HEK293 (cell line): ENCODE results near the gene HLA-DOB.

Experiments
- CTCF ChIA-PET: fragments of 350-600 bp; formaldehyde crosslinking; extraction: SDS; loops from one replicate; lab custom pipeline; 2021; ENCODE audit warnings: antibody characterized with exemption; lab: Yijun Ruan, JAX
- POLR2A ChIA-PET: fragments of 300-600 bp; formaldehyde crosslinking; extraction: SDS; loops from one replicate; lab custom pipeline; 2020; ENCODE audit warnings: antibody characterized with exemption, inconsistent platforms; lab: Yijun Ruan, JAX
- H3K27ac ChIP-seq: fragments of 200-500 bp; sonication (Bioruptor generic); 2 replicates; pipeline ENCODE4 v1.5.1; 2014; ENCODE audit warnings: low read depth, low read length, control low read depth, inconsistent platforms; ENCODE audit errors: extremely low read depth
- H3K36me3 ChIP-seq, 2 experiments: fragments of 200-500 bp in 1 of 2; sonication (Bioruptor generic) in 1 of 2; 1 replicate in 1 of 2; 2 replicates in 1 of 2; pipeline ENCODE4 v1.5.1; 2014 to 2017; ENCODE audit warnings: inconsistent platforms in 2 of 2, low read length in 2 of 2; ENCODE audit not compliant: control insufficient read depth in 2 of 2, insufficient read depth in 1 of 2
- H3K4me1 ChIP-seq: fragments of 200-500 bp; sonication (Bioruptor generic); 2 replicates; pipeline ENCODE4 v1.5.1; 2014; ENCODE audit warnings: mild to moderate bottlenecking, low read length, inconsistent platforms; ENCODE audit not compliant: control insufficient read depth, insufficient read depth
- H3K4me3 ChIP-seq: 2 replicates; pipeline ENCODE4 v1.5.1; 2011; ENCODE audit warnings: low read depth, mild to moderate bottlenecking, control low read depth, low read length, moderate library complexity
- H3K9me3 ChIP-seq: fragments of 200-500 bp; sonication (Bioruptor generic); 2 replicates; pipeline ENCODE4 v1.5.1; 2014; ENCODE audit warnings: low read depth, low read length, inconsistent platforms; ENCODE audit not compliant: control insufficient read depth, insufficient read depth
- BCL11A ChIP-seq: fragments of 450-650 bp; formaldehyde crosslinking; IDR thresholded peaks from 2 replicates; pipeline ENCODE4 v1.5.1; 2016; ENCODE audit warnings: low read depth, missing biosample characterization, missing genetic modification characterization
- BCL6B ChIP-seq: fragments of 450-650 bp; formaldehyde crosslinking; IDR thresholded peaks from 2 replicates; pipeline ENCODE4 v1.5.1; 2017; ENCODE audit warnings: missing biosample characterization, missing genetic modification characterization
- IKZF3 ChIP-seq: fragments of 450-650 bp; IDR thresholded peaks from 2 replicates; pipeline ENCODE4 v1.5.0; 2018; ENCODE audit warnings: missing biosample characterization, mild to moderate bottlenecking, missing genetic modification characterization, moderate library complexity
- KLF16 ChIP-seq: fragments of 450-650 bp; formaldehyde crosslinking; IDR thresholded peaks from 2 replicates; pipeline ENCODE4 v1.5.1; 2017; ENCODE audit warnings: missing biosample characterization, missing genetic modification characterization
- OSR2 ChIP-seq: fragments of 450-650 bp; formaldehyde crosslinking; IDR thresholded peaks from 2 replicates; pipeline ENCODE4 v1.5.1; 2016; ENCODE audit warnings: missing biosample characterization, missing genetic modification characterization
- PRDM2 ChIP-seq: fragments of 450-650 bp; formaldehyde crosslinking; IDR thresholded peaks from 2 replicates; pipeline ENCODE4 v1.5.1; 2016; ENCODE audit warnings: missing biosample characterization, missing genetic modification characterization, borderline replicate concordance
- SCRT1 ChIP-seq: fragments of 450-650 bp; formaldehyde crosslinking; IDR thresholded peaks from 2 replicates; pipeline ENCODE4 v1.5.1; 2016; ENCODE audit warnings: missing biosample characterization, missing genetic modification characterization, borderline replicate concordance
- SCRT2 ChIP-seq: fragments of 450-650 bp; formaldehyde crosslinking; IDR thresholded peaks from 2 replicates; pipeline ENCODE4 v1.5.1; 2016; ENCODE audit warnings: missing biosample characterization, missing genetic modification characterization
- SP2 ChIP-seq: fragments of 450-650 bp; formaldehyde crosslinking; IDR thresholded peaks from 2 replicates; pipeline ENCODE4 v1.5.1; 2016; ENCODE audit warnings: missing biosample characterization, missing genetic modification characterization
- WT1 ChIP-seq: fragments of 450-650 bp; formaldehyde crosslinking; IDR thresholded peaks from 2 replicates; pipeline ENCODE4 v1.5.1; 2016; ENCODE audit warnings: missing biosample characterization, missing genetic modification characterization
- ZEB2 ChIP-seq: fragments of 450-650 bp; formaldehyde crosslinking; IDR thresholded peaks from 2 replicates; pipeline ENCODE4 v1.5.1; 2016; ENCODE audit warnings: missing biosample characterization, missing genetic modification characterization
- ZNF169 ChIP-seq: fragments of 450-650 bp; formaldehyde crosslinking; IDR thresholded peaks from 2 replicates; pipeline ENCODE4 v1.5.1; 2016; ENCODE audit warnings: missing biosample characterization, missing genetic modification characterization
- ZNF23 ChIP-seq: fragments of 450-650 bp; formaldehyde crosslinking; IDR thresholded peaks from 2 replicates; pipeline ENCODE4 v1.5.1; 2016; ENCODE audit warnings: missing biosample characterization, missing genetic modification characterization, borderline replicate concordance
- ZNF423 ChIP-seq: fragments of 450-650 bp; formaldehyde crosslinking; IDR thresholded peaks from 2 replicates; pipeline ENCODE4 v1.5.1; 2016; ENCODE audit warnings: missing biosample characterization, missing genetic modification characterization
- ZNF530 ChIP-seq: fragments of 450-650 bp; formaldehyde crosslinking; IDR thresholded peaks from 2 replicates; pipeline ENCODE4 v1.5.1; 2016; ENCODE audit warnings: low read depth, missing biosample characterization, missing genetic modification characterization
- ZNF571 ChIP-seq: fragments of 450-650 bp; formaldehyde crosslinking; IDR thresholded peaks from 2 replicates; pipeline ENCODE4 v1.5.0; 2017; ENCODE audit warnings: missing biosample characterization, missing genetic modification characterization
- ZNF600 ChIP-seq: fragments of 450-650 bp; formaldehyde crosslinking; IDR thresholded peaks from 2 replicates; pipeline ENCODE4 v1.5.1; 2016; ENCODE audit warnings: missing biosample characterization, missing genetic modification characterization
- ZNF610 ChIP-seq: fragments of 450-650 bp; formaldehyde crosslinking; IDR thresholded peaks from 2 replicates; pipeline ENCODE4 v1.5.1; 2016; ENCODE audit warnings: missing biosample characterization, missing genetic modification characterization, borderline replicate concordance
- ZNF660 ChIP-seq: fragments of 450-650 bp; IDR thresholded peaks from 2 replicates; pipeline ENCODE4 v1.5.1; 2018; ENCODE audit warnings: missing biosample characterization, mild to moderate bottlenecking, missing genetic modification characterization
- TF ChIP-seq, protein P1 (sequence below): fragments of 450-650 bp; formaldehyde crosslinking; IDR thresholded peaks from 2 replicates; pipeline ENCODE4 v1.5.1; 2016; ENCODE audit warnings: missing biosample characterization, missing genetic modification characterization
- TF ChIP-seq, protein P2 (sequence below): fragments of 450-650 bp; formaldehyde crosslinking; IDR thresholded peaks from 2 replicates; pipeline ENCODE4 v1.5.1; 2016; ENCODE audit warnings: missing biosample characterization, missing genetic modification characterization

The HLA-DOB gene

GRCh38 chr6:32865724-32866443 lies 49.1 kb upstream of the HLA-DOB start (continued):
- TF ChIP-seq ZNF169 (tag by site-specific recombination) (no peak), ZNF23 (no peak), BCL11A (tag by site-specific recombination) (no peak), ZNF423 (tag by site-specific recombination) (no peak), ZNF530 (tag by site-specific recombination) (no peak), ZEB2 (tag by site-specific recombination) (no peak), OSR2 (no peak), ZNF600 (tag by site-specific recombination) (no peak)
- TF ChIP-seq, protein P1, sequence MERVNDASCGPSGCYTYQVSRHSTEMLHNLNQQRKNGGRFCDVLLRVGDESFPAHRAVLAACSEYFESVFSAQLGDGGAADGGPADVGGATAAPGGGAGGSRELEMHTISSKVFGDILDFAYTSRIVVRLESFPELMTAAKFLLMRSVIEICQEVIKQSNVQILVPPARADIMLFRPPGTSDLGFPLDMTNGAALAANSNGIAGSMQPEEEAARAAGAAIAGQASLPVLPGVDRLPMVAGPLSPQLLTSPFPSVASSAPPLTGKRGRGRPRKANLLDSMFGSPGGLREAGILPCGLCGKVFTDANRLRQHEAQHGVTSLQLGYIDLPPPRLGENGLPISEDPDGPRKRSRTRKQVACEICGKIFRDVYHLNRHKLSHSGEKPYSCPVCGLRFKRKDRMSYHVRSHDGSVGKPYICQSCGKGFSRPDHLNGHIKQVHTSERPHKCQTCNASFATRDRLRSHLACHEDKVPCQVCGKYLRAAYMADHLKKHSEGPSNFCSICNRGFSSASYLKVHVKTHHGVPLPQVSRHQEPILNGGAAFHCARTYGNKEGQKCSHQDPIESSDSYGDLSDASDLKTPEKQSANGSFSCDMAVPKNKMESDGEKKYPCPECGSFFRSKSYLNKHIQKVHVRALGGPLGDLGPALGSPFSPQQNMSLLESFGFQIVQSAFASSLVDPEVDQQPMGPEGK (tag by site-specific recombination) = no peak

- TF ChIP-seq ZNF610 (no peak), ZEB2 (tag by site-specific recombination) (no peak)
- TF ChIP-seq, protein P2, sequence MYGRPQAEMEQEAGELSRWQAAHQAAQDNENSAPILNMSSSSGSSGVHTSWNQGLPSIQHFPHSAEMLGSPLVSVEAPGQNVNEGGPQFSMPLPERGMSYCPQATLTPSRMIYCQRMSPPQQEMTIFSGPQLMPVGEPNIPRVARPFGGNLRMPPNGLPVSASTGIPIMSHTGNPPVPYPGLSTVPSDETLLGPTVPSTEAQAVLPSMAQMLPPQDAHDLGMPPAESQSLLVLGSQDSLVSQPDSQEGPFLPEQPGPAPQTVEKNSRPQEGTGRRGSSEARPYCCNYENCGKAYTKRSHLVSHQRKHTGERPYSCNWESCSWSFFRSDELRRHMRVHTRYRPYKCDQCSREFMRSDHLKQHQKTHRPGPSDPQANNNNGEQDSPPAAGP (tag by site-specific recombination) = no peak
- TF ChIP-seq, all 188 proteins: peak for 0
- Histone ChIP-seq H3K27ac (no peak overlapping the region), H3K4me3 (no peak overlapping the region), H3K9me3 (no peaks in the 10 kb centered on the region), H3K4me1 (0 out of 2 replicates have a peak, but pooled peaks cover under 1% of the 10 kb centered on the region), H3K36me3 (no peaks in the 10 kb centered on the region)
- CTCF ChIA-PET = interaction anchor here (0.7 to 10.5 kb wide), 5 partner anchors 9 to 163 kb away, joined by 3 to 355 read pairs (median 8); partner anchors contain the start of genes PSMB8, TAP1 and TAP2
- POLR2A ChIA-PET = no interaction called here
Observed at GRCh38 chr6:32862725-32863124, 45.9 kb upstream of the HLA-DOB start.

GRCh38 chr6:32860674-32861073 lies 43.9 kb upstream of the HLA-DOB start:
- POLR2A ChIA-PET = interaction anchor here (0.9 kb wide), 1 partner anchor 22 kb away, joined by 8 read pairs; the partner anchor contains the start of gene TAP2
- no peaks in the 10 kb centered on the region for H3K36me3 ChIP-seq
- H3K9me3 ChIP-seq = no peaks in the 10 kb centered on the region
- CTCF ChIA-PET = interaction anchor here (0.7 to 9.5 kb wide), 9 partner anchors 8 to 124 kb away, joined by 3 to 131 read pairs (median 6); partner anchors contain the start of genes TAP1 and TAP2
- no peak overlapping the region for H3K4me3 ChIP-seq
- no peaks in the 10 kb centered on the region for H3K4me1 ChIP-seq
- TF ChIP-seq KLF16 (tag by site-specific recombination) (no peak), SP2 (tag by site-specific recombination) (no peak), PRDM2 (tag by site-specific recombination) (no peak), ZNF571 (tag by site-specific recombination) (no peak), ZNF660 (no peak), SCRT1 (tag by site-specific recombination) (peak; percentile 85), IKZF3 (no peak), WT1 (tag by site-specific recombination) (no peak), BCL6B (tag by site-specific recombination) (no peak), SCRT2 (peak; percentile 89)
- H3K27ac ChIP-seq = no peak overlapping the region
